ENCODE results near the gene SIPA1L2.

The SIPA1L2 gene

DNA sequence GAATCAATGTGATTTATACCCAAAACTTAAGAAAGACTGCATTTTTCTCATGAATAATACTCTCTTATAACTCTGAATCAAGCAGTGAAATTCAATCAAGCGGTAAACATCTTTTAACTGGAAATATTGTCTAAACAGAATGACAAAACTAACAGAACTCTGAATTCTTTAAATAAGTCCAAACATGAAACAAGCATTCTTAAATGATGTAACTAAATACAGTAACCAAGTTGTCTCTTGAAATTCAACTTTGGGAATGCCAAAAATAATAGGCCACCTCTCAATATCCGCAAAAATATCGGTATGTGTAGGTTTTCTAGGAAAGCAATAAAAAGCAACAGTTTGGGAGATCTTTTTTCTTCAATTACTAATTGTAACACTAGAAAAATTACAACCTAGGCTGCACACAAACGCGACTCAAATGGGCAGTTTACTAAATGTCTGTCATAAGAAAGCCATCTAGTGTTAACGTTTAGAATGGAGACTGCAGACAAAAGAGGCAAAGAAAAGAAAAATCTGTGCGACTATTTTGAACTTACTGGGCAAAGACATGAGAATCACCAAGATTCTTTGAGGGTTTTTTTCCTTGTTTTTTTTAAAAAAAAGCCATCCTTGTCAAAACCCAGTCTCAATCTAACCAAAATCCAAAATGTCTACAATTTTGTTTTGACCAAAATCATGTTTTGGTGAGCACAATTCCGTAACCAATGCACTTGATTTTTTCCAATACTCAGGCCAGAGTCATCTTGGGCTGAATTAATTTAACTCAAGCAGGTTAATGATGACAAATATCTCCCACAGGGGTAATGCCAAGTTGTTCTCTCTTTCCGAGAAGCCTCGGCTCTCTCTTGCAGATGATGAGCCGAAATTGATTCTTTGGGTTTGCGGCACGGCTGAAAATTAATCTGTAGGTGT is 1.3 kb downstream of the SIPA1L2 start:
- Histone ChIP-seq H3K4me1 (ENCODE audit: control insufficient read depth, insufficient read depth, low read length) (peaks cover 14% of the 10 kb centered on the region), H3K36me3 (ENCODE audit: control insufficient read depth, insufficient read depth, low read length) (no peaks in the 10 kb centered on the region), H3K4me3 (ENCODE audit: insufficient read depth, low read depth, low read length) (peak overlapping the region; percentile 74), H3K27ac (ENCODE audit: insufficient read depth, low read depth, low read length, poor library complexity, severe bottlenecking) (no peak overlapping the region), H3K9me3 (ENCODE audit: control insufficient read depth, low read length) (no peaks in the 10 kb centered on the region), H3K27me3 (ENCODE audit: control insufficient read depth, insufficient read depth, low read length, poor library complexity, severe bottlenecking) (peaks cover 31% of the 10 kb centered on the region)
- WGBS, 2 experiments, result 19 to 28% methylated on average over 11 to 13 of the region's 13 CpGs

DNA sequence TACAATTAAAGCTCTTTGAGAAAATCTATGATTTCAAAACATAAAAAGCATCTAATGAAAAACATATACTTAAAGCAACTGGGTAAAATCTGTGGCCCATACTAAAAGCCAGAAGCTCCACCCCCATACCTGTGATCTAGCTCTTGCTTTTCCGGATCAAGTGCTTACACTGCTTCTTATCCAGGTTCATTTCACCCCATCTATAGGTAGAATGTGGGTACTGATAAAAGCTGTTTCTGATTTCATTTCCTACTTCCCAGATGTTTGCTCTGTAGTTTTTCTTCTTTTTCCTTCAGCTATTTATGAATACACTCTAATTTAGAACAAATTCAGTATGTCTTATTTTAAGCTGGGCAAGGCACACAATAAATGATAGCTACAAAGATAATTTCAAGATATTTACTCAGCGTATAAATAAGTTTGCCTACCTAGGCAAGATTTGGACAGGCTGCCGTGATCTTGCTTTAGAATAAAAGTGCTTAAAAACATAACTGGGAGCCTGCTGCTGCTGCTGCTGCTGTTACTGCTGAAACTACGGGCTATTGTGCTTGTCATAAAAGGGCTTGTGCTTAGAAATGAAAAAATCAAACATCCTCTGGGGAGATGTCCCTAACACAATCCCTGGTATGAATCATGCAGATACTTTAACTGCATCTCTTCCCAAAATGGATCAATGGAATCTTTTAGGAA is 2.1 kb downstream of the SIPA1L2 start:
- H3K27me3 ChIP-seq (ENCODE audit: control insufficient read depth, insufficient read depth, low read length, poor library complexity, severe bottlenecking), result peaks cover 31% of the 10 kb centered on the region
- no peaks in the 10 kb centered on the region for H3K9me3 ChIP-seq (ENCODE audit: control insufficient read depth, low read length)
- WGBS, 2 experiments, result 75 to 76% methylated on average over 3 of the region's 4 CpGs
- H3K27ac ChIP-seq (ENCODE audit: insufficient read depth, low read depth, low read length, poor library complexity, severe bottlenecking), result no peak overlapping the region
- H3K4me3 ChIP-seq (ENCODE audit: insufficient read depth, low read depth, low read length), result peak overlapping the region; percentile 74
- peaks cover 14% of the 10 kb centered on the region for H3K4me1 ChIP-seq (ENCODE audit: control insufficient read depth, insufficient read depth, low read length)
- H3K36me3 ChIP-seq (ENCODE audit: control insufficient read depth, insufficient read depth, low read length), result no peaks in the 10 kb centered on the region

DNA sequence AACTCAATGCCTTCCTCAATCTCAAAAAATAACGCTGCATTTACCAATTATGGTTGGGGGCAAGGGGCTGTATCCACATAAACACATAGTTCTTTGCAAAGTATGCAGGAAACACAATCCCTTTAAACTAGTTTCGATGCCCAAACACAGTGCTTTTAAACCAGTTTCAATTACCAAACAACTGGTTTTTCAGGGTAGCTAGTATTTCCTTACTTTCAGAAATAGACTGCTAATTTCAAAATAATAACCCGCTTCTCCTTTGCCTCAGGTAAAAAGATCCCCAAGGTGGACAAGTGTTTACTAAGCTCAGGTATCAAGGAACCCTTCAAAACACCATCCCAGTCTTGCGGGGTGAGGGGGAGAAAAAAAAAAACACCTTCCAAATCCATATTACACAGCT is 2.8 kb downstream of the SIPA1L2 start:
- peaks cover 20% of the 10 kb centered on the region for H3K4me1 ChIP-seq (ENCODE audit: control insufficient read depth, insufficient read depth, low read length)
- no peaks in the 10 kb centered on the region for H3K9me3 ChIP-seq (ENCODE audit: control insufficient read depth, low read length)
- no peak overlapping the region for H3K27ac ChIP-seq (ENCODE audit: insufficient read depth, low read depth, low read length, poor library complexity, severe bottlenecking)
- no peaks in the 10 kb centered on the region for H3K36me3 ChIP-seq (ENCODE audit: control insufficient read depth, insufficient read depth, low read length)
- H3K4me3 ChIP-seq (ENCODE audit: insufficient read depth, low read depth, low read length), result no peak overlapping the region
- WGBS, 2 experiments, result 76 to 86% methylated on average over 4 of the region's 4 CpGs
- peaks cover 30% of the 10 kb centered on the region for H3K27me3 ChIP-seq (ENCODE audit: control insufficient read depth, insufficient read depth, low read length, poor library complexity, severe bottlenecking)

DNA sequence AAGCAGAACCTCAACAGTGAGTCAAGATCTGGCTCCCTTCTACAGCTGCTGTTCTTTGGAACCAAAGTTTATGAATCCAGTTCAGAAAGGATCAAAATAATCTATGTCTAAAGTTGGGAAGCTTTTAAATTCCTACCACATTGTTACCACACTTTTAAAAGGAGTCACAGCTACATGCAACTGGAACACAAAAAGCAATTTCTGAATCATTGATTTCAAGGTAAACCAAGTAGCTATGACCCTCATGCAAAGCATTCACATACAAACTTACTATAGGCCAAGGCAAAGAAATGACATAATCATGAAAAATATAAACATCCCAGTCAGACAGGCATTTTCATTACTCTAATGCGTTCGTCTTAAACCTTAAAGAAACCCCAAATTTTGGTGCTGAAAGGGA is 3.5 kb downstream of the SIPA1L2 start:
- 79 to 85% methylated on average over 2 of the region's 2 CpGs for WGBS, 2 experiments
- no peaks in the 10 kb centered on the region for H3K36me3 ChIP-seq (ENCODE audit: control insufficient read depth, insufficient read depth, low read length)
- no peak overlapping the region for H3K27ac ChIP-seq (ENCODE audit: insufficient read depth, low read depth, low read length, poor library complexity, severe bottlenecking)
- no peaks in the 10 kb centered on the region for H3K9me3 ChIP-seq (ENCODE audit: control insufficient read depth, low read length)
- H3K27me3 ChIP-seq (ENCODE audit: control insufficient read depth, insufficient read depth, low read length, poor library complexity, severe bottlenecking), result peaks cover 23% of the 10 kb centered on the region
- H3K4me1 ChIP-seq (ENCODE audit: control insufficient read depth, insufficient read depth, low read length), result peaks cover 20% of the 10 kb centered on the region
- H3K4me3 ChIP-seq (ENCODE audit: insufficient read depth, low read depth, low read length), result no peak overlapping the region

DNA sequence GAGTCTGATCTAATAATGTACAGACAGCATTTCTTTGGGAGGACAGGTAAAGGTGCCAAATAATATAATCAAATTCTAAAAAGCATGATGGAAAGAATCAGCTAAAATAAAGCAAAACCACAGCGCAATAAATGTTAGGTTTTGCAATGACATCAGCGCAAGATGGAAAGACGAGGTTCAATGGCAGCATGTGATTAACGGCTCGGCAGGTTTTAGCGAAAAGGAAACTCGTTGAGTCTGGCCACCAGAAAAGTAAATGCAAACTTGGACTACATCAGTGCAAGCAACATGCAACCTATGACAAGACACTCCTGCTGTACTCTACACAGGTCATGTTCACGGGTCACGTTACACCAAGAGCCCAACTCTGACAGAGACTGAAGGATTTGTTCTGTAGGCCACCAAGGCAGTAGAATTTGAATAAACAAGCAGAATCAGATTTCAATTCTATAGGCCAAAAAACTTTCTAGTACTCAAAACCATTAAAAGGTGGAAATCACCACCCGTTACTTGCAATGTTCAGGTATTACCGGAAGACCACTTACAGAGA is 4.5 kb downstream of the SIPA1L2 start:
- no peaks in the 10 kb centered on the region for H3K36me3 ChIP-seq (ENCODE audit: control insufficient read depth, insufficient read depth, low read length)
- H3K9me3 ChIP-seq (ENCODE audit: control insufficient read depth, low read length), result no peaks in the 10 kb centered on the region
- WGBS, 2 experiments, result 91 to 93% methylated on average over 11 of the region's 11 CpGs
- H3K4me1 ChIP-seq (ENCODE audit: control insufficient read depth, insufficient read depth, low read length), result peaks cover 23% of the 10 kb centered on the region
- H3K27me3 ChIP-seq (ENCODE audit: control insufficient read depth, insufficient read depth, low read length, poor library complexity, severe bottlenecking), result peaks cover 16% of the 10 kb centered on the region
- no peak overlapping the region for H3K27ac ChIP-seq (ENCODE audit: insufficient read depth, low read depth, low read length, poor library complexity, severe bottlenecking)
- H3K4me3 ChIP-seq (ENCODE audit: insufficient read depth, low read depth, low read length), result no peak overlapping the region

DNA sequence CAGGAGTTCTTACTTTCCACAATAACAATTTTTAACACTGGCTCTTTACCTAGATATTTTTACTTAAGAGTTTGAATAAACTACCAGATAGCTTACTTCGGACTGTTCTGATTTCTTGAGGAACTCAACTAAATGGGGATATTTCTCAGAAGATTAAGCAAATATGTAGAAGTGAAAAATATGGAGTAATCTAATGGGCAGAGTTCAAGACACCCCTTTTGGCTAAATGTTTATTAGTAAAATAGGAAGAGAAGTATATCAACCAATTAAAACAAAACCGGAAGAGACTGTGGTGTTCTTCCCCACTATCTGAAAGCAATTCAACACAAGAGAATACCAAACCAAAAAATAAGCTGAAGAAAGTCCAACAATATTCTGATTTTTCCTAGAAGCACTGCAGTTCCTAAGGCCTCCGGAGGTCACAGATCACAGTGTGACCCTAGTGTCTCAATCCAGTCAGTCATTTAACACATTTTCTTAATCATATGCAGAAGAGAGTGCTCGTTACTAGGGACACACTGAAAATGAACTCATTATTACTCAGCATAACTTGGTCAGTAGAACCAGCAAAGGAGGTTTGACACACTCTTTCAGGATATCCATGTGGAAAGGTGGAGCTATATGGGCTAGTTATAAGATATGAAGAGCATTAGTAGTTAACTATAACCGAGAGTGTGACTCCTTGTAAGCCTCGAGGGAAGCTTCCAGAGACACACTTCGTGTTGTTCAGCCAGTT is 5.2 kb downstream of the SIPA1L2 start:
- H3K27me3 ChIP-seq (ENCODE audit: control insufficient read depth, insufficient read depth, low read length, poor library complexity, severe bottlenecking), result peaks cover 16% of the 10 kb centered on the region
- H3K27ac ChIP-seq (ENCODE audit: insufficient read depth, low read depth, low read length, poor library complexity, severe bottlenecking), result no peak overlapping the region
- H3K4me3 ChIP-seq (ENCODE audit: insufficient read depth, low read depth, low read length), result no peak overlapping the region
- no peaks in the 10 kb centered on the region for H3K36me3 ChIP-seq (ENCODE audit: control insufficient read depth, insufficient read depth, low read length)
- H3K4me1 ChIP-seq (ENCODE audit: control insufficient read depth, insufficient read depth, low read length), result peaks cover 26% of the 10 kb centered on the region
- H3K9me3 ChIP-seq (ENCODE audit: control insufficient read depth, low read length), result no peaks in the 10 kb centered on the region
- 85 to 91% methylated on average over 7 of the region's 7 CpGs for WGBS, 2 experiments

DNA sequence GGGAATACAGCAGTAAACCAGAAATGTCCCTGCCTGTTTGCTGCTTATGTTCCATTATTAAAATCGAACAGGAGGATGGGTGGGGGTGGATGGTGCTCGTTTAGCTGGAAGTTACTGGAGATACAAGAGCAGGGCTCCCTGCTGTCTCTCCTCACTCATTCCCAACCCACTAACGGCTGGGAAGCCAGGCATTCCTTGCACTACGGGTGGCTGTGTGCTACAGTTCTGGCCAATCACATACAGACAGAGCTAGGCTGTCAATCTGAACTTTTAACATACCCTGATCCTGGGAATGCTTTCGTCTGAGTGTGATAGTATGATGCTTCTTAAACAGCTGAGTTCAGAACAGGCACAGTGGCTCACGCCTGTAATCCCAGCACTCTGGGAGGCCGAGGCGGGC is 7.0 kb downstream of the SIPA1L2 start:
- H3K27ac ChIP-seq (ENCODE audit: insufficient read depth, low read depth, low read length, poor library complexity, severe bottlenecking), result no peak overlapping the region
- WGBS, 2 experiments, result 31 to 32% methylated on average over 8 of the region's 8 CpGs

DNA sequence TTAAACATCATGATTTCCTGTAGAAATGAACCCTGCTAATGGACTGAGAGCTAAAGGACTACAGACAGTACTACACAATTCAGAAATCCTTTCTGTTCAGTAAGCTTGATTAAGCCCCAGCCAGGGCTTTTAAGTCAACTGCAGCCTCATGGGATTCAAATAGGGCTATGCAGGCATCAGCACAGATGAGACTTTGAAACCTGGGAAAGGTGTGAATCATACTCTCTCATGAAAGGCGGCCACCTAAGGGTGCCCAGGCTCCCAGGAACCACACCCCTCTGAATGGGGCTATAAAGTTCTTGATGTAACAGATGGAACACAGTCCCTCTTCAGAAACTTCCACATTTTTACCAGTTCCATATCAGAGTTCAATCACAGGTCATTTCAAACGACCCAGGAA is 7.6 kb downstream of the SIPA1L2 start:
- Histone ChIP-seq H3K36me3 (ENCODE audit: control insufficient read depth, insufficient read depth, low read length) (no peaks in the 10 kb centered on the region), H3K4me1 (ENCODE audit: control insufficient read depth, insufficient read depth, low read length) (peaks cover 21% of the 10 kb centered on the region), H3K9me3 (ENCODE audit: control insufficient read depth, low read length) (no peaks in the 10 kb centered on the region), H3K4me3 (ENCODE audit: insufficient read depth, low read depth, low read length) (no peak overlapping the region), H3K27ac (ENCODE audit: insufficient read depth, low read depth, low read length, poor library complexity, severe bottlenecking) (no peak overlapping the region), H3K27me3 (ENCODE audit: control insufficient read depth, insufficient read depth, low read length, poor library complexity, severe bottlenecking) (no peaks in the 10 kb centered on the region)
- WGBS, 2 experiments, result 63 to 80% methylated on average over 1 to 2 of the region's 2 CpGs

More for the DNA sequence above, 7.0 kb downstream of the SIPA1L2 start:
- Histone ChIP-seq H3K4me3 (ENCODE audit: insufficient read depth, low read depth, low read length) (no peak overlapping the region), H3K27me3 (ENCODE audit: control insufficient read depth, insufficient read depth, low read length, poor library complexity, severe bottlenecking) (no peaks in the 10 kb centered on the region), H3K36me3 (ENCODE audit: control insufficient read depth, insufficient read depth, low read length) (no peaks in the 10 kb centered on the region), H3K9me3 (ENCODE audit: control insufficient read depth, low read length) (no peaks in the 10 kb centered on the region), H3K4me1 (ENCODE audit: control insufficient read depth, insufficient read depth, low read length) (peaks cover 23% of the 10 kb centered on the region)

DNA sequence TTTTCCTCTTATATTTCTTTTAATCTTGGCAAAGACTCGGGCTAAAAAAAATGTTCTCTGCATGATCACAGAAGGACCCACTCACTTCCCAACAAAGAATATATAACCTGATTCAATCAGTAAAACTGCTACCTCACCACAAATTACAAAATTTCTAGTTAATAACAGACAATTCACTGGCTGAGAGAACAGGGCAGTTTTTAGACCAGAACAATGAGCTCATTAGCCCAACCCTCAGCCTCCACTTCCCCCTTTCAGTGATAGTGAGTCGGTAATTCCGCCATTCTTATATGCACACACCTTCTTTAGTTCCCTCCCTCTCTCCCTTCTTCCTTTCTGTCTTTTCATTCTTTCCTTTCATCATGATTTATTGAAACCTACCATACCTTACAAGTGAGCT is 8.9 kb downstream of the SIPA1L2 start:
- Histone ChIP-seq H3K4me3 (ENCODE audit: insufficient read depth, low read depth, low read length) (no peak overlapping the region), H3K4me1 (ENCODE audit: control insufficient read depth, insufficient read depth, low read length) (peaks cover 19% of the 10 kb centered on the region), H3K9me3 (ENCODE audit: control insufficient read depth, low read length) (no peaks in the 10 kb centered on the region), H3K27ac (ENCODE audit: insufficient read depth, low read depth, low read length, poor library complexity, severe bottlenecking) (no peak overlapping the region), H3K36me3 (ENCODE audit: control insufficient read depth, insufficient read depth, low read length) (no peaks in the 10 kb centered on the region), H3K27me3 (ENCODE audit: control insufficient read depth, insufficient read depth, low read length, poor library complexity, severe bottlenecking) (no peaks in the 10 kb centered on the region)
- 84 to 88% methylated on average over 3 of the region's 3 CpGs for WGBS, 2 experiments
